K562 (cell line): ENCODE measurements around the gene PEBP1. TPM values are rescaled to one million over a fixed set of nuclear protein-coding genes. Genes with fewer than 3 reads are reported as not detected.

Experiments used
- ATAC-seq: fragments of 200-7000 bp; cut with Tn5 transposase; 3 replicates; pipeline ENCODE4 v1.9.1; 2020; ENCODE audit warnings: moderate library complexity
- BruUV-seq: library from RNA; stranded (reverse); fragments of 400-500 nt; replicated peaks from 2 replicates; lab custom pipeline; 2021; lab: Mats Ljungman, UMichigan
- CTCF ChIA-PET: fragments of 300-600 bp; formaldehyde crosslinking; extraction: SDS; loops from one replicate; lab custom pipeline; 2021; ENCODE audit warnings: low intra/inter-chr PET ratio; lab: Yijun Ruan, JAX
- POLR2A ChIA-PET: fragments of 300-600, 350-650 bp; sonication (Branson Sonifier 250); formaldehyde crosslinking; extraction: SDS; loops from one replicate; lab custom pipeline; 2021; ENCODE audit warnings: antibody characterized with exemption, inconsistent platforms; lab: Yijun Ruan, JAX
- DNase-seq, 4 experiments: peaks; one replicate each; pipeline versions ENCODE4 v3.0.0 to v3.0.0-alpha.2; 2011 to 2018; ENCODE audit warnings: low spot score in 3 of 4, mixed read lengths in 3 of 4; ENCODE audit errors: extremely low read depth in 1 of 4
- FAIRE-seq: peaks from 2 replicates; lab custom pipeline; 2011; peaks lifted over from hg19 to GRCh38; lab: Jason Lieb, UNC
- H2AFZ ChIP-seq: 2 replicates; pipeline ENCODE4 v1.6.0; 2011; ENCODE audit warnings: low read depth, low read length, control low read depth, inconsistent platforms
- H3K27ac ChIP-seq: fragments of 200-600 bp; 3 replicates; pipeline ENCODE4 v1.8.0; 2011; ENCODE audit warnings: low read depth, mild to moderate bottlenecking, control low read depth, inconsistent platforms, low read length, moderate library complexity, mixed read lengths; ENCODE audit errors: extremely low read depth
- H3K27me3 ChIP-seq, 2 experiments: fragments of 300-600 bp in 1 of 2; 2 replicates in 1 of 2; 3 replicates in 1 of 2; pipeline versions ENCODE4 v1.6.0 to v1.8.0; 2011; ENCODE audit warnings: inconsistent platforms in 2 of 2, low read length in 2 of 2, mild to moderate bottlenecking in 1 of 2, mixed read lengths in 1 of 2, moderate library complexity in 1 of 2; ENCODE audit not compliant: control insufficient read depth in 2 of 2, insufficient read depth in 2 of 2
- H3K36me3 ChIP-seq: fragments of 300-600 bp; 3 replicates; pipeline ENCODE4 v1.8.0; 2011; ENCODE audit warnings: mild to moderate bottlenecking, low read length, inconsistent platforms; ENCODE audit not compliant: control insufficient read depth, insufficient read depth
- H3K4me1 ChIP-seq, 2 experiments: fragments of 200-600 bp in 1 of 2; replicated peaks in 1 of 2; 2 replicates in 1 of 2; 3 replicates in 1 of 2; pipeline versions ENCODE4 v1.5.1 to v1.8.0; 2011; ENCODE audit warnings: inconsistent platforms in 2 of 2, low read length in 2 of 2, mild to moderate bottlenecking in 1 of 2, mixed read lengths in 1 of 2, moderate library complexity in 1 of 2; ENCODE audit not compliant: control insufficient read depth in 2 of 2, insufficient read depth in 2 of 2
- H3K4me2 ChIP-seq: 2 replicates; pipeline ENCODE4 v1.6.1; 2011; ENCODE audit warnings: low read length, control low read depth, inconsistent platforms, mixed read lengths; ENCODE audit not compliant: insufficient read depth
- H3K4me3 ChIP-seq: fragments of 200-600 bp; sonication (generic), shearing (Covaris generic); 2 replicates; pipeline ENCODE4 v1.5.1; 2016; ENCODE audit warnings: control low read depth, inconsistent platforms
- H3K79me2 ChIP-seq: fragments of 200-600 bp; 3 replicates; pipeline ENCODE4 v1.8.0; 2011; ENCODE audit warnings: low read length, inconsistent platforms; ENCODE audit not compliant: control insufficient read depth, insufficient read depth
- H3K9ac ChIP-seq, 2 experiments: 2 replicates each; pipeline versions ENCODE4 v1.6.0 to v1.6.1; 2011; ENCODE audit warnings: low read depth in 2 of 2, low read length in 2 of 2, control low read depth in 1 of 2, inconsistent platforms in 1 of 2, mild to moderate bottlenecking in 1 of 2, mixed read lengths in 1 of 2; ENCODE audit not compliant: insufficient read depth in 1 of 2
- H3K9me1 ChIP-seq: one replicate; pipeline ENCODE4 v1.6.0; 2011; ENCODE audit warnings: inconsistent platforms, mild to moderate bottlenecking, low read length, moderate library complexity; ENCODE audit not compliant: control insufficient read depth, insufficient read depth
- H3K9me3 ChIP-seq: replicated peaks from 2 replicates; pipeline ENCODE4 v1.5.1; 2011; ENCODE audit warnings: low read depth, low read length, inconsistent platforms; ENCODE audit not compliant: control insufficient read depth, insufficient read depth
- H4K20me1 ChIP-seq: replicated peaks from 2 replicates; pipeline ENCODE4 v1.6.1; 2011; ENCODE audit warnings: low read length, inconsistent platforms, mixed read lengths; ENCODE audit not compliant: control insufficient read depth, insufficient read depth
- HLTF ChIP-seq: fragments of 450-650 bp; IDR thresholded peaks from 2 replicates; pipeline ENCODE4 v1.6.1; 2016
- KDM1A ChIP-seq, 2 experiments: fragments of 450-650 bp; IDR thresholded peaks; 2 replicates each; pipeline ENCODE4 v1.6.1; 2016; ENCODE audit warnings: mild to moderate bottlenecking in 2 of 2
- L3MBTL2 ChIP-seq: fragments of 450-650 bp; IDR thresholded peaks from 2 replicates; pipeline ENCODE4 v1.6.1; 2016; ENCODE audit warnings: mild to moderate bottlenecking, moderate library complexity
- SIRT6 ChIP-seq: IDR thresholded peaks from one replicate; pipeline ENCODE4 v1.6.1; 2012; ENCODE audit warnings: low read depth, mild to moderate bottlenecking, control low read depth, inconsistent platforms, low read length, moderate library complexity
- USF2 ChIP-seq: sonication (generic); formaldehyde crosslinking; IDR thresholded peaks from 2 replicates; pipeline ENCODE4 v1.5.0; 2020; ENCODE audit warnings: missing genetic modification reagents
- WGBS: fragments of 100-300 bp; shearing (Covaris generic); methylation state at CpG from one replicate; pipeline ENCODE4 v1.1.6; 2016; ENCODE audit warnings: low coverage, mixed read lengths; ENCODE audit not compliant: insufficient coverage; ENCODE audit errors: missing lambda C conversion rate; 5-methylcytosine and 5-hydroxymethylcytosine counted together
- in situ Hi-C: fragments of 300-500 bp; cut with MboI; formaldehyde crosslinking; loops from 4 replicates; pipeline ENCODE4 v1.15.0; 2018; ENCODE audit warnings: inconsistent platforms, mixed read lengths
- intact Hi-C: fragments of 100-400 bp; cut with micrococcal nuclease; formaldehyde crosslinking; loops from 2 replicates; pipeline ENCODE4 v1.14.2; 2022
- polyA plus RNA-seq, 8 experiments: library from polyadenylated mRNA; depleted of rRNA in 4 of 8; stranded (reverse) in 5 of 8; unstranded in 3 of 8; fragments of >200 nt; fragmentation: Nextera tagmentation in 2 of 8; fragmentation: Illumina TruSeq in 1 of 8; extraction: Ambion mirVana in 2 of 8; extraction: Trizol in 1 of 8; gene quantifications; 2 replicates each; pipeline versions ENCODE4 v1.2.1 to v1.2.3, GENCODE V29; 2011 to 2014; ENCODE audit warnings: inconsistent platforms in 1 of 8, missing spikeins in 1 of 8
- total RNA-seq, 7 experiments: library from RNA; depleted of rRNA in 6 of 7; stranded (reverse); fragments of >200 nt in 6 of 7; fragmentation: Illumina TruSeq in 2 of 7; extraction: Trizol in 2 of 7; gene quantifications; 2 replicates each; pipeline versions ENCODE4 v1.2.1 to v1.2.3, GENCODE V29; 2011 to 2021; ENCODE audit warnings: low replicate concordance in 1 of 7
- TF ChIP-seq, protein P1 (sequence below): IDR thresholded peaks from 2 replicates; pipeline ENCODE4 v1.6.1; 2011; ENCODE audit not compliant: insufficient read length; ENCODE audit errors: extremely low read depth
- TF ChIP-seq, protein P2 (sequence below), 2 experiments: fragments of 450-650 bp in 1 of 2; sonication (generic) in 1 of 2; formaldehyde crosslinking; conservative IDR thresholded peaks; 2 replicates each; pipeline versions ENCODE4 v1.4.0 to v1.8.1; 2020 to 2022; ENCODE audit warnings: mild to moderate bottlenecking in 1 of 2, missing genetic modification reagents in 1 of 2

PEBP1 gene
- total and polyA plus RNA-seq, 9 of the 15 experiments (the other 6 are each of a cell fraction or from before 2014, with no cell fraction given) = 77.3 to 207 (median 153) TPM

- TF ChIP-seq USF2 (CRISPR knock-in tag) = no peak
- no peak for TF ChIP-seq L3MBTL2
- no peak for TF ChIP-seq HLTF
- TF ChIP-seq, protein P1, sequence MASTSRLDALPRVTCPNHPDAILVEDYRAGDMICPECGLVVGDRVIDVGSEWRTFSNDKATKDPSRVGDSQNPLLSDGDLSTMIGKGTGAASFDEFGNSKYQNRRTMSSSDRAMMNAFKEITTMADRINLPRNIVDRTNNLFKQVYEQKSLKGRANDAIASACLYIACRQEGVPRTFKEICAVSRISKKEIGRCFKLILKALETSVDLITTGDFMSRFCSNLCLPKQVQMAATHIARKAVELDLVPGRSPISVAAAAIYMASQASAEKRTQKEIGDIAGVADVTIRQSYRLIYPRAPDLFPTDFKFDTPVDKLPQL = no peak
- TF ChIP-seq KDM1A (IDR thresholded peaks at IDR 0.05) = no peak
Observed at GRCh38 chr12:118094039-118094438, 41.9 kb upstream of the PEBP1 start (continued).

GRCh38 chr12:118098401-118098800 is 37.5 kb upstream of the PEBP1 start:
- FAIRE-seq = no peak
- 11% methylated on average over 3 of the region's 3 CpGs for WGBS
- BruUV-seq = no TSS peak

More at GRCh38 chr12:118098401-118098800, 37.5 kb upstream of the PEBP1 start:
- TF ChIP-seq SIRT6 = no peak
- TF ChIP-seq, protein P2, sequence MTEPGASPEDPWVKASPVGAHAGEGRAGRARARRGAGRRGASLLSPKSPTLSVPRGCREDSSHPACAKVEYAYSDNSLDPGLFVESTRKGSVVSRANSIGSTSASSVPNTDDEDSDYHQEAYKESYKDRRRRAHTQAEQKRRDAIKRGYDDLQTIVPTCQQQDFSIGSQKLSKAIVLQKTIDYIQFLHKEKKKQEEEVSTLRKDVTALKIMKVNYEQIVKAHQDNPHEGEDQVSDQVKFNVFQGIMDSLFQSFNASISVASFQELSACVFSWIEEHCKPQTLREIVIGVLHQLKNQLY (CRISPR knock-in tag; conservative IDR thresholded peaks at IDR 0.05) = no peak
- no peak overlapping the region for H2AFZ ChIP-seq
- H3K36me3 ChIP-seq = no peaks in the 10 kb centered on the region
- H3K27ac ChIP-seq = no peak overlapping the region
- in situ Hi-C loops = no loop called here
- DNase-seq (no peak), ATAC-seq (no peak)
- no peaks in the 10 kb centered on the region for H3K9me3 ChIP-seq
- peaks cover 0 to 5% of the 10 kb centered on the region in 2 experiments; a peak in 3 of 5 replicates for H3K4me1 ChIP-seq
- no peaks in the 10 kb centered on the region for H3K9me1 ChIP-seq
- H3K9ac ChIP-seq = no peak overlapping the region
- no peak overlapping the region for H3K4me3 ChIP-seq
- POLR2A ChIA-PET = interaction anchor here (1.0 kb wide), 1 partner anchor 11 kb away, joined by 3 read pairs; no protein-coding TSS in a partner anchor
- H3K27me3 ChIP-seq = peaks cover 36 to 48% of the 10 kb centered on the region in 2 experiments; a peak in 4 of 5 replicates
- intact Hi-C loops = no loop called here
- no peak overlapping the region for H3K4me2 ChIP-seq
- no peaks in the 10 kb centered on the region for H4K20me1 ChIP-seq
- no peaks in the 10 kb centered on the region for H3K79me2 ChIP-seq
- CTCF ChIA-PET = no interaction called here
